OCI-LY1 (cell line): ENCODE measurements around the gene OR2W3.

Experiments
- H2AFZ ChIP-seq: fragments of 200-600 bp; sonication (generic), shearing (Covaris generic); 2 replicates; pipeline ENCODE4 v1.6.0; 2014; ENCODE audit warnings: antibody characterized with exemption, mild to moderate bottlenecking, low read length
- H3F3A ChIP-seq: fragments of 200-600 bp; sonication (generic), shearing (Covaris generic); 2 replicates; pipeline ENCODE4 v1.6.0; 2014; ENCODE audit warnings: mild to moderate bottlenecking, antibody characterized with exemption, low read length, moderate library complexity; ENCODE audit not compliant: insufficient read depth
- H3K27ac ChIP-seq: fragments of 200-600 bp; sonication (generic); 2 replicates; pipeline ENCODE4 v1.5.1; 2014; ENCODE audit warnings: low read length, mixed run types, mild to moderate bottlenecking, low read depth; ENCODE audit not compliant: poor library complexity, severe bottlenecking
- H3K27me3 ChIP-seq: fragments of 200-600 bp; sonication (generic); 2 replicates; pipeline ENCODE4 v1.6.0; 2014; ENCODE audit warnings: antibody characterized with exemption, mild to moderate bottlenecking, low read length, moderate library complexity; ENCODE audit not compliant: insufficient read depth
- H3K36me3 ChIP-seq: fragments of 200-600 bp; sonication (generic); 2 replicates; pipeline ENCODE4 v1.6.1; 2014; ENCODE audit warnings: mild to moderate bottlenecking, antibody characterized with exemption, low read length, moderate library complexity, mixed read lengths; ENCODE audit not compliant: insufficient read depth
- H3K4me1 ChIP-seq: fragments of 200-600 bp; sonication (generic); 2 replicates; pipeline ENCODE4 v1.5.1; 2014; ENCODE audit warnings: mild to moderate bottlenecking, low read length, moderate library complexity; ENCODE audit not compliant: insufficient read depth, severe bottlenecking
- H3K4me2 ChIP-seq: fragments of 200-600 bp; sonication (generic), shearing (Covaris generic); 2 replicates; pipeline ENCODE4 v1.6.1; 2014; ENCODE audit warnings: low read length
- H3K4me3 ChIP-seq: fragments of 200-600 bp; sonication (generic); 2 replicates; pipeline ENCODE4 v1.5.1; 2014; ENCODE audit warnings: low read length, low read depth, mild to moderate bottlenecking, mixed read lengths; ENCODE audit not compliant: poor library complexity, severe bottlenecking
- H3K79me2 ChIP-seq: fragments of 200-600 bp; shearing (Covaris generic); 2 replicates; pipeline ENCODE4 v1.6.1; 2016; ENCODE audit warnings: mixed run types, low read length, mixed read lengths; ENCODE audit not compliant: insufficient read depth
- H3K9ac ChIP-seq: fragments of 200-600 bp; sonication (generic), shearing (Covaris generic); 2 replicates; pipeline ENCODE4 v1.6.1; 2014; ENCODE audit warnings: mild to moderate bottlenecking, low read length, mixed read lengths
- H3K9me2 ChIP-seq: fragments of 200-600 bp; sonication (generic), shearing (Covaris generic); 2 replicates; pipeline ENCODE4 v1.6.1; 2014; ENCODE audit warnings: low read depth, mild to moderate bottlenecking, low read length, mixed read lengths
- H3K9me3 ChIP-seq: fragments of 200-600 bp; shearing (Covaris generic); 2 replicates; pipeline ENCODE4 v1.6.1; 2014; ENCODE audit warnings: low read length, mixed read lengths
- H4K20me1 ChIP-seq: fragments of 200-600 bp; sonication (generic), shearing (Covaris generic); 2 replicates; pipeline ENCODE4 v1.6.0; 2016; ENCODE audit warnings: mild to moderate bottlenecking, low read length; ENCODE audit not compliant: insufficient read depth
- EZH2 ChIP-seq: fragments of 200-600 bp; sonication (generic), shearing (Covaris generic); IDR thresholded peaks from 2 replicates; pipeline ENCODE4 v1.8.0; 2017; ENCODE audit warnings: borderline replicate concordance, mixed run types, mild to moderate bottlenecking, antibody characterized with exemption, low read length, moderate library complexity, mixed read lengths
- TF ChIP-seq, protein P1 (sequence below): fragments of 200-600 bp; sonication (generic), shearing (Covaris generic); IDR thresholded peaks from 2 replicates; pipeline ENCODE4 v1.5.1; 2017; ENCODE audit warnings: mild to moderate bottlenecking, antibody characterized with exemption, low read length, moderate library complexity, mixed read lengths

The OR2W3 gene

DNA sequence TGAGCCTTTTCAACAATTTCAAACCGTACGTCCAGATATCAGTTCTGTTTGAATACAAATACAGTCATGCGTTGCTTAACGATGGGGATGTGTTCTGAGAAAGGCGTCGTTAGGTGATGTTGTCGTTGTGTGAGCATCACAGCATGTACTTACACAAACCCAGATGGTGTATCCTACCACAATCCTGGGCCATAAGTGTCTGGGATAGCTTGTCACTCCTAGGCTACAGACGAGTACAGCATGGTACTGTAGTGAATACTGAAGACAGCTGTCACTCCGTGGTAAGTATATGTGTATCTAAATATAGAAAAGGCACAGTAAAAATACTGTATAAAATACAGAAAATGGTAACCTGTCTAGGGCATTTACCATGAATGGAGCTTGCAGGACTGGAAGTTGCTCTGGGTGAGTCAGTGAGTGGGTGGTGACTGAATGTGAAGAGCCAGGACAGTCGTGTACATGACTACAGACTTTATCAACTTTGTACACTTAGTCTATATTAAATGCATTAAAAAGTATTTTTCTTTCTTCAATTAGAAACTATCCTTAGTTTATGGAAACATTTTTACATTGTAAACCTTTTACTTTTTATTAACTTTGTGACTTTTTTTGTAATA lies 10.5 kb upstream of the OR2W3 start:
- H3K9ac ChIP-seq: no peak overlapping the region
- no peak overlapping the region for H3K27ac ChIP-seq
- H3K4me1 ChIP-seq: no peaks in the 10 kb centered on the region
- no peaks in the 10 kb centered on the region for H3F3A ChIP-seq
- no peaks in the 10 kb centered on the region for H3K9me2 ChIP-seq
- no peaks in the 10 kb centered on the region for H3K79me2 ChIP-seq
- H3K36me3 ChIP-seq: no peaks in the 10 kb centered on the region
- H4K20me1 ChIP-seq: no peaks in the 10 kb centered on the region
- no peak for TF ChIP-seq EZH2
- TF ChIP-seq, protein P1, sequence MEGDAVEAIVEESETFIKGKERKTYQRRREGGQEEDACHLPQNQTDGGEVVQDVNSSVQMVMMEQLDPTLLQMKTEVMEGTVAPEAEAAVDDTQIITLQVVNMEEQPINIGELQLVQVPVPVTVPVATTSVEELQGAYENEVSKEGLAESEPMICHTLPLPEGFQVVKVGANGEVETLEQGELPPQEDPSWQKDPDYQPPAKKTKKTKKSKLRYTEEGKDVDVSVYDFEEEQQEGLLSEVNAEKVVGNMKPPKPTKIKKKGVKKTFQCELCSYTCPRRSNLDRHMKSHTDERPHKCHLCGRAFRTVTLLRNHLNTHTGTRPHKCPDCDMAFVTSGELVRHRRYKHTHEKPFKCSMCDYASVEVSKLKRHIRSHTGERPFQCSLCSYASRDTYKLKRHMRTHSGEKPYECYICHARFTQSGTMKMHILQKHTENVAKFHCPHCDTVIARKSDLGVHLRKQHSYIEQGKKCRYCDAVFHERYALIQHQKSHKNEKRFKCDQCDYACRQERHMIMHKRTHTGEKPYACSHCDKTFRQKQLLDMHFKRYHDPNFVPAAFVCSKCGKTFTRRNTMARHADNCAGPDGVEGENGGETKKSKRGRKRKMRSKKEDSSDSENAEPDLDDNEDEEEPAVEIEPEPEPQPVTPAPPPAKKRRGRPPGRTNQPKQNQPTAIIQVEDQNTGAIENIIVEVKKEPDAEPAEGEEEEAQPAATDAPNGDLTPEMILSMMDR: no peak
- H2AFZ ChIP-seq: no peak overlapping the region
- no peak overlapping the region for H3K4me2 ChIP-seq
- H3K27me3 ChIP-seq: no peaks in the 10 kb centered on the region
- H3K9me3 ChIP-seq: no peaks in the 10 kb centered on the region
- H3K4me3 ChIP-seq: no peak overlapping the region

DNA sequence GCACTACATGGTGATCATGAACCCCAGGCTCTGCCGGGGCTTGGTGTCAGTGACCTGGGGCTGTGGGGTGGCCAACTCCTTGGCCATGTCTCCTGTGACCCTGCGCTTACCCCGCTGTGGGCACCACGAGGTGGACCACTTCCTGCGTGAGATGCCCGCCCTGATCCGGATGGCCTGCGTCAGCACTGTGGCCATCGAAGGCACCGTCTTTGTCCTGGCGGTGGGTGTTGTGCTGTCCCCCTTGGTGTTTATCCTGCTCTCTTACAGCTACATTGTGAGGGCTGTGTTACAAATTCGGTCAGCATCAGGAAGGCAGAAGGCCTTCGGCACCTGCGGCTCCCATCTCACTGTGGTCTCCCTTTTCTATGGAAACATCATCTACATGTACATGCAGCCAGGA lies 589 bp downstream of the OR2W3 start:
- Histone ChIP-seq H3K27me3 (no peaks in the 10 kb centered on the region), H3K4me2 (no peak overlapping the region), H3K79me2 (no peaks in the 10 kb centered on the region), H3K9me3 (no peaks in the 10 kb centered on the region), H2AFZ (no peak overlapping the region), H3K36me3 (no peaks in the 10 kb centered on the region), H4K20me1 (no peaks in the 10 kb centered on the region), H3F3A (no peaks in the 10 kb centered on the region), H3K27ac (no peak overlapping the region), H3K4me1 (no peaks in the 10 kb centered on the region), H3K9ac (no peak overlapping the region), H3K4me3 (no peak overlapping the region), H3K9me2 (no peaks in the 10 kb centered on the region)
- TF ChIP-seq EZH2: no peak
- TF ChIP-seq, protein P1: no peak

DNA sequence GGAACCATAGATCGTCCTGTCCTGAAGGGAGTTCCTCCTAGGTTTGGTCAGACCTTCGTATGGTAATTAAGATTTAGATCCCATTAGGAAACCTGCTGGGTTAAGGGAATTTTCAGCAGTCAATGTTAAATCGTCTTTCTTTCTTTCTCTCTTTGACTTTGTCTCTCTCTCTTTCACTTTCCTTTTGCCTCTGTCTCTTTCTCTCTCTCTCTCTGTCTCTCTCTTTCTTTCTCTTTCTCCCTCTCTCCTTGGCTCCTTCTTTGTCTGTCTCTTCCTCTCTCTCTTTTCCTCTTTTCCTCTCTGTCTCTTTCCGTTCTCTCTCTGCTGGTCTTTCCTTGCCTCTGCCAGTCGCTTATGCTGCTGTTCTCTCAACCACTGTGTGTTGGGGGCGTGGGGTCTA lies 8.7 kb downstream of the OR2W3 start:
- Histone ChIP-seq H4K20me1 (no peaks in the 10 kb centered on the region), H3K9me2 (no peaks in the 10 kb centered on the region), H3K9me3 (no peaks in the 10 kb centered on the region), H2AFZ (no peak overlapping the region), H3K27ac (no peak overlapping the region), H3K36me3 (no peaks in the 10 kb centered on the region), H3K79me2 (no peaks in the 10 kb centered on the region), H3K9ac (no peak overlapping the region), H3F3A (no peaks in the 10 kb centered on the region), H3K27me3 (no peaks in the 10 kb centered on the region), H3K4me3 (no peak overlapping the region), H3K4me2 (no peak overlapping the region), H3K4me1 (no peaks in the 10 kb centered on the region)
- TF ChIP-seq EZH2: no peak
- TF ChIP-seq, protein P1: no peak
